GM13977 (cell line): ENCODE data around the gene USP37.

Source experiments
- DNase-seq: peaks from one replicate; pipeline ENCODE4 v3.0.0; 2012; ENCODE audit warnings: low spot score
- in situ Hi-C: fragments of 300-500 bp; cut with MboI; formaldehyde crosslinking; loops from one replicate; pipeline ENCODE4 v1.12.0; 2022; ENCODE audit warnings: low sequenced_read_pairs, low pct_unique_long_range_greater_than_20kb, mixed read lengths, inconsistent platforms; ENCODE audit not compliant: unreplicated experiment
- TF ChIP-seq, protein P1 (sequence below): IDR thresholded peaks from 2 replicates; pipeline ENCODE4 v1.5.1; 2012; ENCODE audit warnings: mild to moderate bottlenecking, control low read depth; ENCODE audit not compliant: insufficient read depth; ENCODE audit errors: extremely low read depth, missing control alignments

The USP37 gene

DNA sequence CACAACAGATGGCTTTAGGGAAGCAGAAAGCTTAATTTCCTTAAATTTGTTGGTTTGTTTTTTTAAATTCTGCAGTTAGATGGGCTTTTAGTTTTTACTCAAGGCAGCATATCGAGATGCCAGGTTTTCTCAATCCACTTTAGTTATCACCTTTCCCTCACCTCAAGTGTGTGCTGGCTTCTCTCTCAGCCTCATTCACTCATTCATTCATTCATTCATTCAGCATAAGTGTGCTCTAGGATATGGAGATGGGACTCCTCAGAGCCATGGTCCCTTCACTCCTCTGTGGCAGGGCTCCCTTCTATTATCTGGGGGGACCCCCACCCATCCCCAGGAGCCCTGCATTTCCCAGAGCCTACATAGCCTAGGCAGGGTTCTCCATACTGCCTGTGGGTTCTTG is 130.2 kb downstream of the USP37 start:
- no peak for DNase-seq
- in situ Hi-C loops: no loop called here
- TF ChIP-seq, protein P1, sequence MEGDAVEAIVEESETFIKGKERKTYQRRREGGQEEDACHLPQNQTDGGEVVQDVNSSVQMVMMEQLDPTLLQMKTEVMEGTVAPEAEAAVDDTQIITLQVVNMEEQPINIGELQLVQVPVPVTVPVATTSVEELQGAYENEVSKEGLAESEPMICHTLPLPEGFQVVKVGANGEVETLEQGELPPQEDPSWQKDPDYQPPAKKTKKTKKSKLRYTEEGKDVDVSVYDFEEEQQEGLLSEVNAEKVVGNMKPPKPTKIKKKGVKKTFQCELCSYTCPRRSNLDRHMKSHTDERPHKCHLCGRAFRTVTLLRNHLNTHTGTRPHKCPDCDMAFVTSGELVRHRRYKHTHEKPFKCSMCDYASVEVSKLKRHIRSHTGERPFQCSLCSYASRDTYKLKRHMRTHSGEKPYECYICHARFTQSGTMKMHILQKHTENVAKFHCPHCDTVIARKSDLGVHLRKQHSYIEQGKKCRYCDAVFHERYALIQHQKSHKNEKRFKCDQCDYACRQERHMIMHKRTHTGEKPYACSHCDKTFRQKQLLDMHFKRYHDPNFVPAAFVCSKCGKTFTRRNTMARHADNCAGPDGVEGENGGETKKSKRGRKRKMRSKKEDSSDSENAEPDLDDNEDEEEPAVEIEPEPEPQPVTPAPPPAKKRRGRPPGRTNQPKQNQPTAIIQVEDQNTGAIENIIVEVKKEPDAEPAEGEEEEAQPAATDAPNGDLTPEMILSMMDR: no peak

DNA sequence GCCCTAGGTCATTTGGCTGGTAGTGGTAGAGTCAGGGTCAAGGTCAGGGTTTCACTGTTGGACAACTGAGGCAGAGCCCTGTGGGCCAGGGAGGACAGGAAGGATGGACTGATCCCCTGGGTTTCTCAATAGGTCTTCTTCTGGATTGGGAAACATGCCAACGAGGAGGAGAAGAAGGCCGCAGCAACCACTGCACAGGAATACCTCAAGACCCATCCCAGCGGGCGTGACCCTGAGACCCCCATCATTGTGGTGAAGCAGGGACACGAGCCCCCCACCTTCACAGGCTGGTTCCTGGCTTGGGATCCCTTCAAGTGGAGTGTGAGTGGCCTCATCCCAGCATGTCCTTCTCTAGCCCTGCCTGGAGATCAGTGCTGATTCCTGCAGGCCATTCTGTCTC is 131.2 kb downstream of the USP37 start:
- DNase-seq: no peak
- in situ Hi-C loops: no loop called here
- TF ChIP-seq, protein P1: no peak

DNA sequence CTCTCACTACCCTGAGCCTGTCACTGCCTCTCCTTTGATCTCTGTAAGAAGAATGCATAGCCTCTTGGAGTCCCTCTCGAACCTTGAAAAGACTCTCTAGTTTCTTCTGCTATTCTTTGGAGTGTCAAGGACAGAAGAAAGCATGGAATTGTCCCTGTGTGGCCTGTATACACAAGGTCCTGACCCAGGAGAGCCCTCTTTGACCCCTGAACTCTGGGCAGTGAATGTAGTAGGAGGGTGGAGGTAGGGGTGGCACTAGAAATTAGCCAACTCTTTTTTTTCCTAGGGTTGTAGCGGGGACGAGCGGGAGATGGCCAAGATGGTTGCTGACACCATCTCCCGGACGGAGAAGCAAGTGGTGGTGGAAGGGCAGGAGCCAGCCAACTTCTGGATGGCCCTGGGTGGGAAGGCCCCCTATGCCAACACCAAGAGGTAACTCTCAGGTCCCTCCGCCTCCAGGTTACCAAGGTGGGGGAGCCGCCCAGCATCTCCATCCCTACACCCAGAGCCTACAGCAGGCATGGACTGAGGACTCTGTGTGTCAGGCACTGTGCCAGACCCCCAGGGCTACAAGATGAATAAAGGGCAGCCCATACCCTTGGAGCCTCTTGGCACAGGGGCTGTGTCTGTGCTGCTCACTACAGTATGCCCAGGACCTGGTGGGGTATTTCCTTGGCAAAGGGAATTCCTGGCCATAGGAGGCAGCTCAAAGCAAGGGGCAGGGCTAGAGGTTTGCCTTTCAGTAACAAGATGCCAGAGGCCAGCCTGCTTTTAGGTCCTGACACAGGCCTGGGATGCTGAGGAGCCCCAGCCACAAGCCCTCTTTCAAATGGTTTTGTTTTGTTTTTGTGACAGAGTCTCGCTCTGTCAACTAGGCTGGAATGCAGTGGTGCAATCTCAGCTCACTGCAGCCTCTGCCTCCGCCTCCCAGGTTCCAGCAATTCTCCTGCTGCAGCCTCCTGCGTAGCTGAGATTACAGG is 132.9 kb downstream of the USP37 start:
- TF ChIP-seq, protein P1: no peak
- in situ Hi-C loops: no loop called here
- no peak for DNase-seq

DNA sequence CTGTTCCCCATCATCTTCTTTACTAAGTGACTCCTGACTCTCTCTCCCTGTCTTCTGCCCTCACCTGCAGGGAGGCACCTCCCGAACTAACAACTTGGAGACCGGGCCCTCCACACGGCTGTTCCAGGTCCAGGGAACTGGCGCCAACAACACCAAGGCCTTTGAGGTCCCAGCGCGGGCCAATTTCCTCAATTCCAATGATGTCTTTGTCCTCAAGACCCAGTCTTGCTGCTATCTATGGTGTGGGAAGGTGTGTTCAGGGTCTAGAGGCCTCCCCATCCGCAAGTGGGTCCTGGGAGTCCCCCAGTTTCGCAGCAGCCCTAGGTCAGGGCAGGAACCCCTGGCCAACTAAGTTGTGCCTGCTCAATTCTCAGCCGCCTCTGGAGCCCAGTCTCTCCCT is 133.7 kb downstream of the USP37 start:
- DNase-seq: no peak
- in situ Hi-C loops: no loop called here
- TF ChIP-seq, protein P1: no peak

DNA sequence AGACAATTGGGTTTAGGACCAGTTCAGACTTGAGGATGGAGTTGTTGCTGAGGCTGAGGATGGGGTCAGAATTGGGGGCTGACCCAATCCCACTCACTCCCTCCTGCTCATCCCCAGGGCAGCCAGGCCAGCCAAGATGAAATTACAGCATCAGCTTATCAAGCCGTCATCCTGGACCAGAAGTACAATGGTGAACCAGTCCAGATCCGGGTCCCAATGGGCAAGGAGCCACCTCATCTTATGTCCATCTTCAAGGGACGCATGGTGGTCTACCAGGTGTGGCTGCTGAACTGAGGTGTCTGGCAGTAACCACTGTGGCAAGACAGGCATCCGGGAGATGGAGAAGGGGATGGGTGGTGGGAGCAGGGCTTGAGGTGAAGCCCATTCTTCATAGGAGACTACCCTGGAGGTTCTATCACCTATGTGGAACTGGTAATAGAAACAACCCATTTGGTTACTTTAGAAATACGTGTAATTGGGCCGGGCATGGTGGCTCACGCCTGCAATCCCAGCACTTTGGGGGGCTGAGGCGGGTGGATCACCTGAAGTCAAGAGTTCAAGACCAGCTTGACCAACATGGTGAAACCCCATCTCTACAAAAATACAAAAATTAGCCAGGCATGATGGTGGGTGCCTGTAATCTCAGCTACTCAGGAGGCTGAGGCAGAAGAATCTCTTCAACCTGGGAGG is 135.3 kb downstream of the USP37 start:
- no peak for DNase-seq
- in situ Hi-C loops: no loop called here
- TF ChIP-seq, protein P1: no peak

DNA sequence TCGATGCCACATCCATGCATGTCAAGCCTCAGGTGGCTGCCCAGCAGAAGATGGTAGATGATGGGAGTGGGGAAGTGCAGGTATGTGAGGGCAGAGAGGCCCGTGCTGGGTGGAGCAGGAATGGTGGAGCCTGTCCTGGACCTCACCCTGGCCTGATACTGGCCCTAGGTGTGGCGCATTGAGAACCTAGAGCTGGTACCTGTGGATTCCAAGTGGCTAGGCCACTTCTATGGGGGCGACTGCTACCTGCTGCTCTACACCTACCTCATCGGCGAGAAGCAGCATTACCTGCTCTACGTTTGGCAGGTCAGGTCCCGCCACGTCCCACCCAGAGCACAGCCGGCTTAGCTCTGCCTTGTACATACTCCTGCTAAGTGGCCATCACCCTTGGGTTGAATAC is 136.3 kb downstream of the USP37 start:
- DNase-seq: no peak
- TF ChIP-seq, protein P1: no peak
- in situ Hi-C loops: no loop called here
